Smooth muscle cell (in vitro differentiated cells): ENCODE results near the gene LYG1. TPM values are rescaled to one million over a fixed set of nuclear protein-coding genes. Genes with fewer than 3 reads are reported as not detected.

Experiments used
- DNase-seq: peaks from one replicate; lab custom pipeline; 2025; ENCODE audit not compliant: unreplicated experiment; lab: John Stamatoyannopoulos, UW
- H2AFZ ChIP-seq: fragments of 200-600 bp; sonication (generic); 2 replicates; pipeline ENCODE4 v1.6.0; 2016; ENCODE audit warnings: antibody characterized with exemption, low read depth, mild to moderate bottlenecking
- H3F3A ChIP-seq: fragments of 200-600 bp; sonication (generic); 2 replicates; pipeline ENCODE4 v1.6.0; 2017; ENCODE audit warnings: antibody characterized with exemption, low read depth
- H3K27ac ChIP-seq: fragments of 200-600 bp; sonication (generic); 2 replicates; pipeline ENCODE4 v1.5.1; 2016; ENCODE audit warnings: low read depth, mild to moderate bottlenecking
- H3K27me3 ChIP-seq: fragments of 200-600 bp; sonication (generic); 2 replicates; pipeline ENCODE4 v1.6.1; 2016; ENCODE audit warnings: low read depth, mild to moderate bottlenecking
- H3K36me3 ChIP-seq: fragments of 200-600 bp; sonication (generic); 2 replicates; pipeline ENCODE4 v1.5.1; 2016; ENCODE audit warnings: low read depth
- H3K4me1 ChIP-seq: fragments of 200-600 bp; sonication (generic); 2 replicates; pipeline ENCODE4 v1.5.1; 2016; ENCODE audit warnings: low read depth
- H3K4me2 ChIP-seq: fragments of 200-600 bp; sonication (generic); 2 replicates; pipeline ENCODE4 v1.6.0; 2016; ENCODE audit warnings: mild to moderate bottlenecking
- H3K4me3 ChIP-seq: fragments of 200-600 bp; sonication (generic); 2 replicates; pipeline ENCODE4 v1.5.1; 2016; ENCODE audit warnings: mild to moderate bottlenecking
- H3K79me2 ChIP-seq: fragments of 200-600 bp; sonication (generic); 2 replicates; pipeline ENCODE4 v1.6.0; 2016; ENCODE audit warnings: low read depth, mild to moderate bottlenecking
- H3K9ac ChIP-seq: fragments of 200-600 bp; sonication (generic); 2 replicates; pipeline ENCODE4 v1.6.0; 2016; ENCODE audit warnings: low read depth
- H3K9me3 ChIP-seq: fragments of 200-600 bp; sonication (generic); replicated peaks from 2 replicates; pipeline ENCODE4 v1.5.1; 2016; ENCODE audit warnings: low read depth
- H4K20me1 ChIP-seq: fragments of 200-600 bp; sonication (generic); 2 replicates; pipeline ENCODE4 v1.6.0; 2016; ENCODE audit warnings: low read depth
- CTCF ChIP-seq: fragments of 200-600 bp; sonication (generic); IDR thresholded peaks from 2 replicates; pipeline ENCODE4 v1.5.1; 2017; ENCODE audit warnings: borderline replicate concordance, mild to moderate bottlenecking, antibody characterized with exemption; ENCODE audit not compliant: insufficient read depth, poor library complexity, severe bottlenecking
- WGBS: methylation state at CpG from one replicate; pipeline ENCODE4 v1.1.7; 2016; ENCODE audit warnings: low lambda C conversion rate; 5-methylcytosine and 5-hydroxymethylcytosine counted together
- polyA plus RNA-seq: library from polyadenylated mRNA; unstranded; fragments of >200 nt; fragmentation: Nextera tagmentation; extraction: Ambion mirVana; gene quantifications from 2 replicates; pipeline ENCODE4 v1.2.1, GENCODE V29; 2016
- total RNA-seq: library from RNA; depleted of rRNA; stranded (reverse); fragments of >200 nt; gene quantifications from 2 replicates; pipeline ENCODE4 v1.2.3, GENCODE V29; 2014

LYG1 gene
- total and polyA plus RNA-seq, 2 experiments from 2014 or later = 0.16 to 1.6 TPM

- H3K9me3 ChIP-seq = no peaks in the 10 kb centered on the region
- no peaks in the 10 kb centered on the region for H3K79me2 ChIP-seq
- no peaks in the 10 kb centered on the region for H3K27me3 ChIP-seq
- H3F3A ChIP-seq = no peaks in the 10 kb centered on the region
- no peaks in the 10 kb centered on the region for H3K36me3 ChIP-seq
- no peak for DNase-seq
- no peak overlapping the region for H3K27ac ChIP-seq
- H3K4me2 ChIP-seq = no peak overlapping the region
- 92% methylated on average over 6 of the region's 6 CpGs for WGBS
- H3K9ac ChIP-seq = no peak overlapping the region
- no peak overlapping the region for H3K4me3 ChIP-seq
- no peak overlapping the region for H2AFZ ChIP-seq
- no peaks in the 10 kb centered on the region for H3K4me1 ChIP-seq
- no peaks in the 10 kb centered on the region for H4K20me1 ChIP-seq
- no peak for TF ChIP-seq CTCF
Observed at GRCh38 chr2:99240431-99240830, 60.6 kb downstream of the LYG1 start.

GRCh38 chr2:99238599-99238998, 62.4 kb downstream of the LYG1 start:
- no peaks in the 10 kb centered on the region for H3K79me2 ChIP-seq
- no peaks in the 10 kb centered on the region for H3K27me3 ChIP-seq
- no peak overlapping the region for H3K4me3 ChIP-seq
- TF ChIP-seq CTCF = no peak
- H3K9ac ChIP-seq = no peak overlapping the region
- H3K9me3 ChIP-seq = no peaks in the 10 kb centered on the region
- no peak overlapping the region for H3K27ac ChIP-seq
- no peak overlapping the region for H2AFZ ChIP-seq
- H3K36me3 ChIP-seq = no peaks in the 10 kb centered on the region
- no peak overlapping the region for H3K4me2 ChIP-seq
- no peaks in the 10 kb centered on the region for H3F3A ChIP-seq
- H3K4me1 ChIP-seq = no peaks in the 10 kb centered on the region
- no peaks in the 10 kb centered on the region for H4K20me1 ChIP-seq
- WGBS = 94% methylated on average over 6 of the region's 6 CpGs
- DNase-seq = no peak

Other genes starting within 250 kb of the LYG1 start
- 0.13 and 0.18 TPM in 2 replicates for gene C2orf15, start 159.5 kb downstream of the LYG1 start, total RNA-seq
- gene C2orf15, start 159.5 kb downstream of the LYG1 start, polyA plus RNA-seq = 2.0 TPM in 1 of 2 replicates, not detected in the other
- 1.3 and 30.4 TPM in 2 replicates for gene TSGA10, start 146.3 kb downstream of the LYG1 start, total RNA-seq
- gene TSGA10, start 146.3 kb downstream of the LYG1 start, polyA plus RNA-seq = 1.1 and 3.4 TPM in 2 replicates
- 1.5 and 4.7 TPM in 2 replicates for gene LIPT1, start 146.2 kb downstream of the LYG1 start, total RNA-seq
- 1.9 and 3.0 TPM in 2 replicates for gene LIPT1, start 146.2 kb downstream of the LYG1 start, polyA plus RNA-seq
- 53.5 and 60.2 TPM in 2 replicates for gene MITD1, start 120.1 kb downstream of the LYG1 start, total RNA-seq
- 31.5 and 38.6 TPM in 2 replicates for gene MITD1, start 120.1 kb downstream of the LYG1 start, polyA plus RNA-seq
- gene MRPL30, start 120.0 kb downstream of the LYG1 start, total RNA-seq = 20.8 and 23.1 TPM in 2 replicates
- gene MRPL30, start 120.0 kb downstream of the LYG1 start, polyA plus RNA-seq = 16.5 and 18.8 TPM in 2 replicates
- gene LYG2, start 45.5 kb downstream of the LYG1 start, total RNA-seq = not detected in 2 replicates
- gene LYG2, start 45.5 kb downstream of the LYG1 start, polyA plus RNA-seq = not detected in 2 replicates
- gene TXNDC9, start 35.1 kb upstream of the LYG1 start, total RNA-seq = 53.8 and 66.5 TPM in 2 replicates
- gene TXNDC9, start 35.1 kb upstream of the LYG1 start, polyA plus RNA-seq = 38.0 and 41.2 TPM in 2 replicates
- 23.3 and 29.2 TPM in 2 replicates for gene EIF5B, start 36.2 kb upstream of the LYG1 start, total RNA-seq
- 17.1 and 21.7 TPM in 2 replicates for gene EIF5B, start 36.2 kb upstream of the LYG1 start, polyA plus RNA-seq
- gene REV1, start 188.8 kb upstream of the LYG1 start, total RNA-seq = 20.6 and 38.9 TPM in 2 replicates
- gene REV1, start 188.8 kb upstream of the LYG1 start, polyA plus RNA-seq = 9.5 and 20.2 TPM in 2 replicates